Measurements from ENCODE around the gene SLC39A8. TPM values are rescaled to one million over a fixed set of nuclear protein-coding genes. Genes with fewer than 3 reads are reported as not detected.
A peak's percentile ranks its signal among the peaks of the same experiment; 100 is the strongest.

Gene SLC39A8
- total and polyA plus RNA-seq, 9 of the 15 experiments (the other 6 are each of a cell fraction or from before 2014, with no cell fraction given), result 8.2 to 30.3 (median 25.0) TPM

DNA sequence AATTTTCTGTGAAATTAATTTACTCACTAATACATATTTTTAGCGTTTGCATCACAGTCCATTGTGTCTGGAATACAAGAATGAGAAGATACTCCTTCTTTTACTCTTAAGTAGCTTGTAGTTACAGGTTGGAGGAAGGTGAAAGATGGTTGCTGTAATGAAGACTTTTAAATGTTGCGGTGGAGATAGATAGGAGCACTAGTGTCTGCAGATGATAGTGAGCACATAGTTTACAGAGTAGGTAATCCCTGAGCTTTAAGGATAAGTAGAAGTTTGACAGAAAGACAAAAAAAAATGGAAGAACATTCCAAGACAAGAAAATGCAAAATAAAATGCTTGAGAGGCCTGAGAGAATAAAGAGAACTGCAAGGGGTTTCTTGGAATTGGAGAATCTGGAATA is 5.4 kb upstream of the SLC39A8 start:
- POLR2A ChIA-PET, result interaction anchor here (0.5 kb wide), 1 partner anchor 466 kb away, joined by 3 read pairs; no protein-coding TSS in a partner anchor
- TF ChIP-seq FOXM1 (IDR thresholded peaks at IDR 0.05; ENCODE audit: low read depth) (0 out of 2 replicates have a peak, but pooled peaks have one; percentile 44), FOXM1 (CRISPR knock-in tag; IDR thresholded peaks at IDR 0.05; ENCODE audit: low read depth) (no peak), DPF2 (IDR thresholded peaks at IDR 0.05) (peak; percentile 43; the same call in 1 of the 2 replicates), TCF3 (CRISPR knock-in tag; IDR thresholded peaks at IDR 0.05) (peak; percentile 69), MYNN (IDR thresholded peaks at IDR 0.05) (peak; percentile 45; the same call in 1 of the 2 replicates), MYNN (CRISPR knock-in tag; IDR thresholded peaks at IDR 0.05) (no peak), JUN (IDR thresholded peaks at IDR 0.05; ENCODE audit: borderline replicate concordance, low read depth, low read length) (no peak), JUN (CRISPR knock-in tag; IDR thresholded peaks at IDR 0.05; ENCODE audit: borderline replicate concordance) (no peak), ILK (tag; IDR thresholded peaks at IDR 0.05; ENCODE audit: borderline replicate concordance, low read depth) (no peak), CBFA2T3 (IDR thresholded peaks at IDR 0.05) (peak; percentile 80), STAT5A (IDR thresholded peaks at IDR 0.05; ENCODE audit: borderline replicate concordance, low read length) (peak; percentile 25; the same call in 1 of the 2 replicates), TAL1 (IDR thresholded peaks at IDR 0.05) (peak; percentile 68), MTA2 (IDR thresholded peaks at IDR 0.05; ENCODE audit: low read depth) (0 out of 2 replicates have a peak, but pooled peaks have one; percentile 23), ARID1B (IDR thresholded peaks at IDR 0.05) (peak; percentile 60; the same call in 1 of the 2 replicates), NCOR1 (IDR thresholded peaks at IDR 0.05) (peak; percentile 31; the same call in 1 of the 2 replicates), CBFA2T2 (conservative IDR thresholded peaks at IDR 0.05) (peak; percentile 67), TEAD4 (IDR thresholded peaks at IDR 0.05; ENCODE audit: low read length) (peak; percentile 70), TEAD4 (CRISPR knock-in tag; IDR thresholded peaks at IDR 0.05; ENCODE audit: borderline replicate concordance) (no peak), ZNF311 (CRISPR knock-in tag; IDR thresholded peaks at IDR 0.05) (no peak), JUND (IDR thresholded peaks at IDR 0.05; ENCODE audit: borderline replicate concordance, low read depth, low read length) (no peak), JUND (tag; IDR thresholded peaks at IDR 0.05; ENCODE audit: borderline replicate concordance, low read depth, low read length) (peak; percentile 20; the same call in 1 of the 3 replicates)
- TF ChIP-seq, protein P1, sequence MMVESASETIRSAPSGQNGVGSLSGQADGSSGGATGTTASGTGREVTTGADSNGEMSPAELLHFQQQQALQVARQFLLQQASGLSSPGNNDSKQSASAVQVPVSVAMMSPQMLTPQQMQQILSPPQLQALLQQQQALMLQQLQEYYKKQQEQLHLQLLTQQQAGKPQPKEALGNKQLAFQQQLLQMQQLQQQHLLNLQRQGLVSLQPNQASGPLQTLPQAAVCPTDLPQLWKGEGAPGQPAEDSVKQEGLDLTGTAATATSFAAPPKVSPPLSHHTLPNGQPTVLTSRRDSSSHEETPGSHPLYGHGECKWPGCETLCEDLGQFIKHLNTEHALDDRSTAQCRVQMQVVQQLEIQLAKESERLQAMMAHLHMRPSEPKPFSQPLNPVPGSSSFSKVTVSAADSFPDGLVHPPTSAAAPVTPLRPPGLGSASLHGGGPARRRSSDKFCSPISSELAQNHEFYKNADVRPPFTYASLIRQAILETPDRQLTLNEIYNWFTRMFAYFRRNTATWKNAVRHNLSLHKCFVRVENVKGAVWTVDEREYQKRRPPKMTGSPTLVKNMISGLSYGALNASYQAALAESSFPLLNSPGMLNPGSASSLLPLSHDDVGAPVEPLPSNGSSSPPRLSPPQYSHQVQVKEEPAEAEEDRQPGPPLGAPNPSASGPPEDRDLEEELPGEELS (CRISPR knock-in tag; IDR thresholded peaks at IDR 0.05; ENCODE audit: borderline replicate concordance), result no peak
- in situ Hi-C loops (cut with MboI) (no loop called here), intact Hi-C loops (cut with micrococcal nuclease) (no loop called here)
- 0% methylated on average over 2 of the region's 2 CpGs for WGBS (ENCODE audit: insufficient coverage, low coverage, missing lambda C conversion rate)
- no peak for FAIRE-seq
- BruUV-seq (replicated peaks), result no TSS peak
- Histone ChIP-seq H2AFZ (ENCODE audit: low read depth, low read length) (no peak overlapping the region), H3K9me1 (ENCODE audit: control insufficient read depth, insufficient read depth, low read length) (no peaks in the 10 kb centered on the region), H3K27me3 (ENCODE audit: control insufficient read depth in 2 of 2, insufficient read depth in 2 of 2, low read length in 2 of 2) (no peaks in the 10 kb centered on the region), H4K20me1 (replicated peaks; ENCODE audit: control insufficient read depth, insufficient read depth, low read length) (no peaks in the 10 kb centered on the region), H3K9ac (ENCODE audit: insufficient read depth in 1 of 2, low read depth in 2 of 2, low read length in 2 of 2) (no peak overlapping the region), H3K36me3 (ENCODE audit: control insufficient read depth, insufficient read depth, low read length) (no peaks in the 10 kb centered on the region), H3K79me2 (ENCODE audit: control insufficient read depth, insufficient read depth, low read length) (no peaks in the 10 kb centered on the region), H3K4me3 (no peak overlapping the region), H3K9me3 (replicated peaks; ENCODE audit: control insufficient read depth, insufficient read depth, low read depth, low read length) (no peaks in the 10 kb centered on the region), H3K4me1 (replicated peaks in 1 of 2; ENCODE audit: control insufficient read depth in 2 of 2, insufficient read depth in 2 of 2, low read length in 2 of 2) (peaks cover 2 to 11% of the 10 kb centered on the region in 2 experiments; a peak in 4 of 5 replicates), H3K27ac (ENCODE audit: extremely low read depth, low read depth, low read length) (no peak overlapping the region), H3K4me2 (ENCODE audit: insufficient read depth, low read length) (no peak overlapping the region)
- CTCF ChIA-PET (ENCODE audit: low intra/inter-chr PET ratio), result no interaction called here
- ATAC-seq, result peak; percentile 77
- DNase-seq (ENCODE audit: extremely low read depth in 1 of 4, low spot score in 3 of 4), result peak in 1 of 4 experiments; percentile 32
